Spleen (tissue), 7 donors: Measurements from ENCODE around the gene DNAJB8.

Source experiments
- CTCF ChIP-seq, 11 experiments: fragments of 200-600 bp in 7 of 11; fragments of 450-650 bp in 4 of 11; sonication (generic) in 4 of 11; IDR thresholded peaks in 8 of 11; conservative IDR thresholded peaks in 3 of 11; 1 replicate in 7 of 11; 2 replicates in 4 of 11; pipeline versions ENCODE4 v1.4.0 to v1.8.0; 2016 to 2021; ENCODE audit warnings: antibody characterized with exemption in 11 of 11, inconsistent platforms in 4 of 11, mild to moderate bottlenecking in 1 of 11
- POLR2AphosphoS5 ChIP-seq, 3 donors: sonication (generic); formaldehyde crosslinking; IDR thresholded peaks; one replicate each; pipeline ENCODE4 v1.5.1; 2017; ENCODE audit warnings: antibody characterized with exemption in 3 of 3
- donor health status: DM: no; HTN: no; CAD: no; lungs with moderate emphysema.
- donor health status: DM: no; HTN: no; CAD: no.
- donor health status: DM: no; HTN: no; CAD: no.

GRCh38 chr3:128458746-128459460, 7.8 kb downstream of the DNAJB8 start:
- no peak for TF ChIP-seq CTCF (IDR thresholded peaks at IDR 0.05 in 8 of 11, conservative IDR thresholded peaks at IDR 0.05 in 3 of 11)
- TF ChIP-seq POLR2AphosphoS5 (IDR thresholded peaks at IDR 0.05): no peak
